Upper lobe of right lung (tissue), 1 donor: Measurements from ENCODE around the gene NAPB. TPM values are rescaled to one million over a fixed set of nuclear protein-coding genes. Genes with fewer than 3 reads are reported as not detected.

ENCODE experiments used
- ATAC-seq: fragments of 200-7000 bp; cut with Tn5 transposase; one replicate; pipeline ENCODE4 v1.9.1; 2020; ENCODE audit warnings: mild to moderate bottlenecking, moderate library complexity
- DNase-seq: peaks from one replicate; pipeline ENCODE4 v3.0.0-alpha.2; 2020
- H3K27ac ChIP-seq: fragments of 200-600 bp; one replicate; pipeline ENCODE4 v1.8.0; 2022
- H3K27me3 ChIP-seq: fragments of 200-600 bp; one replicate; pipeline ENCODE4 v1.8.0; 2022; ENCODE audit warnings: mild to moderate bottlenecking
- H3K36me3 ChIP-seq: fragments of 200-600 bp; one replicate; pipeline ENCODE4 v1.8.0; 2022
- H3K4me1 ChIP-seq: fragments of 200-600 bp; one replicate; pipeline ENCODE4 v1.8.0; 2022
- H3K4me3 ChIP-seq: fragments of 200-600 bp; one replicate; pipeline ENCODE4 v1.8.0; 2022; ENCODE audit warnings: mild to moderate bottlenecking
- H3K9me3 ChIP-seq: fragments of 200-600 bp; one replicate; pipeline ENCODE4 v1.8.0; 2022
- CTCF ChIP-seq: fragments of 200-600 bp; IDR thresholded peaks from one replicate; pipeline ENCODE4 v1.8.0; 2022; ENCODE audit warnings: antibody characterized with exemption
- intact Hi-C: fragments of 100-400 bp; cut with DNase I; formaldehyde crosslinking; loops from one replicate; pipeline ENCODE4 v1.11.0; 2022
- total RNA-seq: library from RNA; stranded (reverse); fragmentation: NEBNext Ultra II Directional; extraction: Animal tissue kit (Norgen Biotek cat#: 25700); gene quantifications from one replicate; pipeline ENCODE4 v1.2.1, GENCODE V29; 2021
- donor health status: DM: no; HTN: yes; CAD: no; lungs with severe emphysema.

Gene NAPB
- total RNA-seq, 1 donor from 2014 or later, result 10.8 TPM

DNA sequence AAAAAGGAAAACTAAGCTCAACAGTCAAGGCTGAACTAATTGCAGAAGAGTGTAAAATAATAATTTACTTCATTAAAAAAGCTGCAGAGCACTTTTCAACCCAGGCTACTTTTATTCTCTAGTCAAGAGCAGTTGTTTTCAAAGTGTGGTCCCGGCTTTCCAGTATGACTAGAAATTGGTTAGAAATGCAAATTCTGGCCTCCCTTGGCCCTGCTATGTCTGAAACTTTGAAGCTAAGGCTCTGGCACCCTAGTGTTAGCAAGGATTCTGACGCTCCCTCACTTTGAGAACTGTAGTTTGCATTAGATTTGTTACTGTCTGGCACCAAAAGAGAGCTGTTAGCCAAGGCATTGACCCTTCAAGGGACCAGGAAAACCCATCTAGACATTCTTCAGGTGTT is 80.2 kb downstream of the NAPB start:
- no peak for TF ChIP-seq CTCF
- H3K36me3 ChIP-seq, result no peaks in the 10 kb centered on the region
- no peaks in the 10 kb centered on the region for H3K9me3 ChIP-seq
- intact Hi-C loops, result loop anchor here (5.0 kb wide), 1 partner anchor 644 kb away; no protein-coding TSS in a partner anchor
- no peak for ATAC-seq
- no peaks in the 10 kb centered on the region for H3K27me3 ChIP-seq
- no peaks in the 10 kb centered on the region for H3K4me1 ChIP-seq
- DNase-seq, result no peak
- no peak overlapping the region for H3K27ac ChIP-seq
- no peak overlapping the region for H3K4me3 ChIP-seq

DNA sequence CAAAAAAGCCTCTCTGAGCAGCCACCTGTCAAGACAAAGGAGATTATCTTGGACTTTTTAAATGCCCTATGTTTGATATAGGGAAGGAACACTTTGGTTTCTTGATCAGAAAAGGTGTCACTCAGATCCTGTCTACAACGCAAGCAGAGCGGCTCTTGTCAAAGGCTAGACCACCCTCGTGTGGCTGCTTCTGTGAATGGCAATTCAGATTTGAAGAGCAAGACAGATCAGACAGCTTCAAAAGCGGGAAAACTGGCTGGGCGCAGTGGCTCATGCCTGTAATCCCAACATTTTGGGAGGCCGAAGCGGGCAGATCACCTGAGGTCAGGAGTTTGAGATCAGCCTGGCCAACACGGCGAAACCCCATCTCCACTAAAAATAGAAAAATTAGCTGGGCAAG is 80.8 kb downstream of the NAPB start:
- intact Hi-C loops, result loop anchor here (5.0 kb wide), 1 partner anchor 643 kb away; no protein-coding TSS in a partner anchor
- Histone ChIP-seq H3K4me1 (no peaks in the 10 kb centered on the region), H3K27ac (no peak overlapping the region), H3K4me3 (no peak overlapping the region), H3K27me3 (no peaks in the 10 kb centered on the region), H3K9me3 (no peaks in the 10 kb centered on the region), H3K36me3 (no peaks in the 10 kb centered on the region)
- DNase-seq, result no peak
- peak; percentile 69 for TF ChIP-seq CTCF
- ATAC-seq, result peak; percentile 84

GRCh38 chr20:23339986-23340385 is 81.3 kb downstream of the NAPB start:
- intact Hi-C loops, result loop anchor here (5.0 to 10.0 kb wide), 2 partner anchors 95 to 643 kb away; no protein-coding TSS in a partner anchor
- no peak for ATAC-seq

GRCh38 chr20:23337312-23337711 is 84.0 kb downstream of the NAPB start:
- Histone ChIP-seq H3K4me1 (no peaks in the 10 kb centered on the region), H3K36me3 (no peaks in the 10 kb centered on the region), H3K9me3 (no peaks in the 10 kb centered on the region), H3K27ac (no peak overlapping the region), H3K4me3 (no peak overlapping the region), H3K27me3 (no peaks in the 10 kb centered on the region)
- TF ChIP-seq CTCF, result no peak
- ATAC-seq, result no peak
- DNase-seq, result no peak
- intact Hi-C loops, result loop anchor here (10.0 kb wide), 1 partner anchor 93 kb away; no protein-coding TSS in a partner anchor

More at GRCh38 chr20:23339986-23340385, 81.3 kb downstream of the NAPB start:
- Histone ChIP-seq H3K27me3 (no peaks in the 10 kb centered on the region), H3K36me3 (no peaks in the 10 kb centered on the region), H3K27ac (no peak overlapping the region), H3K9me3 (no peaks in the 10 kb centered on the region), H3K4me1 (no peaks in the 10 kb centered on the region), H3K4me3 (no peak overlapping the region)
- TF ChIP-seq CTCF, result no peak
- no peak for DNase-seq

- ATAC-seq, result no peak
Observed at GRCh38 chr20:23336476-23336875, 84.8 kb downstream of the NAPB start.

More at GRCh38 chr20:23336476-23336875, 84.8 kb downstream of the NAPB start:
- no peak for DNase-seq
- H3K4me3 ChIP-seq, result no peak overlapping the region
- H3K4me1 ChIP-seq, result no peaks in the 10 kb centered on the region
- intact Hi-C loops, result loop anchor here (10.0 kb wide), 1 partner anchor 92 kb away; no protein-coding TSS in a partner anchor
- H3K36me3 ChIP-seq, result no peaks in the 10 kb centered on the region
- TF ChIP-seq CTCF, result no peak
- H3K27ac ChIP-seq, result no peak overlapping the region
- no peaks in the 10 kb centered on the region for H3K27me3 ChIP-seq
- no peaks in the 10 kb centered on the region for H3K9me3 ChIP-seq
